Stomach (tissue), 9 donors: ENCODE measurements around the gene RGL2. TPM values are rescaled to one million over a fixed set of nuclear protein-coding genes. Genes with fewer than 3 reads are reported as not detected.
"Not testable (repeated sequence)": the region's sequence is repeated elsewhere in the genome, so short reads cannot be mapped to it uniquely, and the experiment has no call there.

Experiments
- DNase-seq, 2 donors: peaks; one replicate each; pipeline versions ENCODE4 v3.0.0 to v3.0.0-alpha.2; 2013 to 2019
- H3K27ac ChIP-seq, 5 donors: fragments of 200-600 bp in 4 of 5; sonication (generic) in 4 of 5; one replicate each; pipeline ENCODE4 v1.5.1; 2013 to 2019; ENCODE audit warnings: mild to moderate bottlenecking in 1 of 5, moderate library complexity in 1 of 5
- H3K27me3 ChIP-seq, 3 donors: fragments of 200-600 bp; sonication (generic); one replicate each; pipeline ENCODE4 v1.5.1; 2017 to 2019; ENCODE audit warnings: mixed run types in 1 of 3
- H3K36me3 ChIP-seq, 4 donors: fragments of 200-600 bp; sonication (generic); 1 replicate in 3 of 4; 2 replicates in 1 of 4; pipeline ENCODE4 v1.5.1; 2016 to 2019
- H3K4me1 ChIP-seq, 4 donors: fragments of 200-600 bp; sonication (generic); one replicate each; pipeline ENCODE4 v1.5.1; 2016 to 2019
- H3K4me3 ChIP-seq, 4 donors: fragments of 200-600 bp; sonication (generic) in 3 of 4; one replicate each; pipeline ENCODE4 v1.5.1; 2016 to 2019; ENCODE audit warnings: mild to moderate bottlenecking in 1 of 4
- H3K9me3 ChIP-seq, 4 donors: fragments of 200-600 bp; sonication (generic); one replicate each; pipeline ENCODE4 v1.5.1; 2016 to 2019
- CTCF ChIP-seq, 7 experiments: fragments of 450-650 bp in 4 of 7; fragments of 200-600 bp in 3 of 7; sonication (generic) in 3 of 7; IDR thresholded peaks; one replicate each; pipeline ENCODE4 v1.5.1; 2016 to 2019; ENCODE audit warnings: antibody characterized with exemption in 7 of 7, control low read depth in 2 of 7, mild to moderate bottlenecking in 1 of 7
- EP300 ChIP-seq: sonication (generic); formaldehyde crosslinking; IDR thresholded peaks from one replicate; pipeline ENCODE4 v1.6.1; 2017; ENCODE audit warnings: antibody characterized with exemption
- POLR2A ChIP-seq, 4 donors: fragments of 450-650 bp; IDR thresholded peaks; one replicate each; pipeline ENCODE4 v1.6.1; 2016; ENCODE audit warnings: antibody characterized with exemption in 4 of 4, control low read depth in 2 of 4, mild to moderate bottlenecking in 1 of 4, moderate library complexity in 1 of 4
- POLR2AphosphoS5 ChIP-seq, 3 donors: sonication (generic); formaldehyde crosslinking; IDR thresholded peaks; one replicate each; pipeline ENCODE4 v1.6.1; 2016; ENCODE audit warnings: antibody characterized with exemption in 3 of 3
- WGBS, 5 donors: extraction: QIAGEN DNeasy Blood & Tissue Kit in 3 of 5; methylation state at CpG; one replicate each; pipeline versions ENCODE4 v1.1.5 to v1.1.7; 2013 to 2018; 5-methylcytosine and 5-hydroxymethylcytosine counted together
- intact Hi-C: fragments of 100-400 bp; cut with DNase I; formaldehyde crosslinking; loops from one replicate; pipeline ENCODE4 v1.15.1; 2023; ENCODE audit warnings: low total_unique reads
- polyA plus RNA-seq, 3 donors: library from polyadenylated mRNA; stranded (reverse); fragments of 200-250 nt; gene quantifications; one replicate each; pipeline ENCODE4 v1.2.3, GENCODE V29; 2013
- total RNA-seq, 5 donors: library from RNA; depleted of rRNA; stranded (reverse); fragments of >200 nt; gene quantifications; one replicate each; pipeline versions ENCODE4 v1.1.0 to v1.2.3, GENCODE V29; 2014 to 2016
- donor health status: healthy with polysubstance abuse.
- donor health status: Bipolar disorder and iron deficiency.
- donor health status: healthy.

RGL2 gene
- total and polyA plus RNA-seq, 8 donors = 10.4 to 112 (median 48.5) TPM

DNA sequence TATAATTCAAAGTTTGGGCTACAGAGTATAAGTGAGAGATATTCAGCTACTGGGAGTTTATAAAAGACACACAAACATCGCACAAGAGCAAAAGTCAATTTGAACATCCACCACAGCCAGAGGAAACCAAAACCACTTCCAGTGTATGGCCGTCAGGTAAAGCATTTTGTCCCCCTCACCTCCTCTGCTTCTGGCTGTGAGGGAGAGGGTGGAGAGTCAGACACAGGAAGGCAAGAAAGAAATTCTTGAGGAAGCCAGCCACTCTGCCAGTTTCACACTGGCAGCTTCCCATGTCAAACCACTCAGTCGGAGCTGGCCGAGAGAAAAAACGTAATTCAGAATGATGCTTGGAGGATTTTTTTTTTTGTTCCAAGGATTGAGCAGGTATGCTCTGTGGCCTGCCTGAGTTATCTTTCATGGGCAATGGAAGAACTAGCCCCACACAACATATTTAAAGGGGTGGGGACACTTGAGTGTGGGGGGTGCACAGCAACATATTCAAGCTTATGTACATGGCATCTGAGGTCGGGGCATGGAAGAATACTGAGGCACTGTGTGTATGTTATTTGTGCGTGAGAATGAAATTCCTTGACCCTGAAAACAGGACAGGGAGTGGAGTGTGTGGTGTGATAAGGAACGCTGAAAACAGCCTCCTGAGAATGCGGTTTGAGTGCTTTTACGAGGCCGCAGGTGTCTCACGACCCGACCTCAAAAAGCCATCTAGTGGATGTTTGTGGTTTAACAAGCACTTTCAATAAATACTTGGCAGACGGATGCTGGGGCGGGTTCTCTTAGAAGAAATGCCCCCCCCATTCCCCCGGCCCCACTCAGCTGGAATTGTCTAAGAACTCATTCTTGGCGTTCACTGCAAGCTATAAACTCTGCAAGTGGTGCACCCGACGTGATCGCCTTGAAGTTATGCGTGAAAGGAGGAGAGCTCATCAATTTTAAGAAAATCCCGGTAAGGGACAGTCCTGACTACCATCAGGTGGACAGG lies 46.3 kb upstream of the RGL2 start:
- H3K27ac ChIP-seq = peak overlapping the region in 4 of 5 donors; percentile 49 to 63 (median 52)
- H3K4me1 ChIP-seq = peaks cover 0 to 16% (median 12%) of the 10 kb centered on the region in 4 donors
- peak overlapping the region in 2 of 4 donors; percentile 3 to 13 for H3K4me3 ChIP-seq
- no peaks in the 10 kb centered on the region for H3K36me3 ChIP-seq
- intact Hi-C loops = no loop called here
- no peaks in the 10 kb centered on the region for H3K9me3 ChIP-seq
- TF ChIP-seq POLR2AphosphoS5 (IDR thresholded peaks at IDR 0.05) = peak in 2 of 3 donors; percentile 10 to 14
- TF ChIP-seq POLR2A (IDR thresholded peaks at IDR 0.05) = no peak
- no peak for TF ChIP-seq EP300
- peak in 5 of 7 experiments; percentile 37 to 60 (median 57) for TF ChIP-seq CTCF (IDR thresholded peaks at IDR 0.05)
- 11 to 16% (median 13%) methylated on average over 22 of the region's 22 CpGs for WGBS, 5 donors
- no peaks in the 10 kb centered on the region for H3K27me3 ChIP-seq
- DNase-seq = peak; percentile 66 to 91

- TF ChIP-seq POLR2A (IDR thresholded peaks at IDR 0.05) (no peak), CTCF (IDR thresholded peaks at IDR 0.05) (no peak), EP300 (no peak), POLR2AphosphoS5 (IDR thresholded peaks at IDR 0.05) (no peak)
- intact Hi-C loops = no loop called here
- peak in 1 of 2 donors; percentile 60 for DNase-seq
- Histone ChIP-seq H3K27ac (peak overlapping the region in 4 of 5 donors; percentile 49 to 68 (median 58)), H3K36me3 (no peaks in the 10 kb centered on the region), H3K4me1 (peaks cover 0 to 16% (median 12%) of the 10 kb centered on the region in 4 donors), H3K4me3 (no peak overlapping the region), H3K27me3 (no peaks in the 10 kb centered on the region), H3K9me3 (no peaks in the 10 kb centered on the region)
- WGBS, 5 donors = 61 to 75% (median 66%) methylated on average over 6 of the region's 6 CpGs
Observed at GRCh38 chr6:33343953-33344611, 45.3 kb upstream of the RGL2 start.

GRCh38 chr6:33343606-33343952 lies 44.8 kb upstream of the RGL2 start:
- WGBS, 5 donors = 86 to 92% (median 91%) methylated on average over 7 of the region's 7 CpGs
- H3K27me3 ChIP-seq, DNase-seq, H3K4me3 ChIP-seq, H3K9me3 ChIP-seq, intact Hi-C loops, H3K36me3 ChIP-seq: not testable (repeated sequence)
- Histone ChIP-seq H3K27ac (peak overlapping the region in 3 of 5 donors; percentile 28 to 68 (median 39)), H3K4me1 (peaks cover 0 to 16% (median 12%) of the 10 kb centered on the region in 4 donors)

- H3K9me3 ChIP-seq = no peaks in the 10 kb centered on the region
- H3K36me3 ChIP-seq = no peaks in the 10 kb centered on the region
- H3K27me3 ChIP-seq = no peaks in the 10 kb centered on the region
- H3K4me1 ChIP-seq = no peaks in the 10 kb centered on the region
- no peak for DNase-seq
- TF ChIP-seq POLR2AphosphoS5 (IDR thresholded peaks at IDR 0.05) (no peak), POLR2A (IDR thresholded peaks at IDR 0.05) (no peak), EP300 (no peak), CTCF (IDR thresholded peaks at IDR 0.05) (no peak)
- no peak overlapping the region for H3K27ac ChIP-seq
- no peak overlapping the region for H3K4me3 ChIP-seq
- 74 to 85% (median 83%) methylated on average over 6 of the region's 6 CpGs for WGBS, 5 donors
- intact Hi-C loops = no loop called here
Observed at GRCh38 chr6:33339193-33339592, 40.5 kb upstream of the RGL2 start.
